ENCODE measurements around the gene COL26A1.

DNA sequence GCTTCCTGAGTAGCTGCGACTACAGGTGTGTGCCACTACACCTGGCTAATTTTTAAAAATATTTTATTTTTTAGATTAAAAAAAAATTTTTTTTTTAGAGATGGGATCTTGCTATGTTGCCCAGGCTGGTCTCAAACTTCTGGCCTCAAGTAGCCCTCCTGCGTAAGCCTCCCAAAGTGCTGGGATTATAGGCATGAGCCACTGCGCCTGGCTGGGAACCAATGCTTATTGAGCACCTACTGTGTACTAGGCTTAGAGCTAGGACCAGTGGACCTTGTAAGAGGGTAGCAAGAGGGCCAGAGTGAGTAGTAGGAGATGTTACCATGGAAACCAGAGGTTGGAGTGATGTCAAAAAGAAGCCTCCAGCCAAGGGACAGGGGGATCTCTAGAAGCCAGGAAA lies 31.2 kb downstream of the COL26A1 start:
- TF ChIP-seq POLR2A (IDR thresholded peaks at IDR 0.05): no peak
- TF ChIP-seq CTCF (IDR thresholded peaks at IDR 0.05): no peak

Measured in lower leg skin (tissue), 3 donors.